IMR-90 (cell line): Measurements from ENCODE around the gene C1QTNF7. TPM values are rescaled to one million over a fixed set of nuclear protein-coding genes. Genes with fewer than 3 reads are reported as not detected.

ENCODE experiments used
- ATAC-seq: fragments of 200-7000 bp; cut with Tn5 transposase; 2 replicates; pipeline ENCODE4 v1.9.1; 2020; ENCODE audit warnings: low read depth, mild to moderate bottlenecking, moderate library complexity
- BruUV-seq: library from RNA; stranded (reverse); fragments of 400-500 nt; replicated peaks from 2 replicates; lab custom pipeline; 2021; lab: Mats Ljungman, UMichigan
- CTCF ChIA-PET: fragments of 300-600 bp; formaldehyde crosslinking; extraction: SDS; loops from one replicate; lab custom pipeline; 2021; ENCODE audit warnings: antibody characterized with exemption; lab: Yijun Ruan, JAX
- POLR2A ChIA-PET: fragments of 300-600 bp; sonication (Branson Sonifier 250); formaldehyde crosslinking; loops from one replicate; lab custom pipeline; 2022; ENCODE audit warnings: antibody characterized with exemption; ENCODE audit not compliant: unreplicated experiment; lab: Charles Lee
- DNase-seq: peaks from one replicate; pipeline ENCODE4 v3.0.0; 2013
- H2AFZ ChIP-seq: replicated peaks from 2 replicates; pipeline ENCODE3; 2013; ENCODE audit warnings: low read length, mild to moderate bottlenecking; ENCODE audit not compliant: poor library complexity
- H2AK5ac ChIP-seq: 2 replicates; pipeline ENCODE4 v1.6.1; 2013; ENCODE audit warnings: low read depth, low read length, inconsistent platforms
- H2AK9ac ChIP-seq: replicated peaks from 2 replicates; pipeline ENCODE3; 2013; ENCODE audit warnings: mild to moderate bottlenecking, low read depth, low read length, moderate library complexity; ENCODE audit not compliant: poor library complexity
- H2BK120ac ChIP-seq: 2 replicates; pipeline ENCODE4 v1.6.1; 2013; ENCODE audit warnings: low read depth, low read length, inconsistent platforms
- H2BK15ac ChIP-seq: 3 replicates; pipeline ENCODE4 v1.6.1; 2013; ENCODE audit warnings: low read depth, low read length, inconsistent platforms
- H2BK20ac ChIP-seq: 2 replicates; pipeline ENCODE4 v1.6.1; 2013; ENCODE audit warnings: low read depth, mild to moderate bottlenecking, inconsistent platforms, low read length, moderate library complexity
- H2BK5ac ChIP-seq: 2 replicates; pipeline ENCODE4 v1.6.1; 2013; ENCODE audit warnings: mild to moderate bottlenecking, low read depth, low read length, inconsistent platforms; ENCODE audit not compliant: poor library complexity, severe bottlenecking
- H3K14ac ChIP-seq: replicated peaks from 2 replicates; pipeline ENCODE4 v1.6.1; 2013; ENCODE audit warnings: low read depth, low read length, inconsistent platforms
- H3K18ac ChIP-seq: 2 replicates; pipeline ENCODE4 v1.6.1; 2013; ENCODE audit warnings: low read depth, low read length, control low read depth
- H3K23ac ChIP-seq: 2 replicates; pipeline ENCODE4 v1.6.1; 2013; ENCODE audit warnings: low read depth, low read length, inconsistent platforms
- H3K27ac ChIP-seq: 2 replicates; pipeline ENCODE4 v1.5.1; 2013; ENCODE audit warnings: mild to moderate bottlenecking, control low read depth, low read length; ENCODE audit not compliant: insufficient read depth
- H3K27me3 ChIP-seq: 2 replicates; pipeline ENCODE4 v1.6.1; 2013; ENCODE audit warnings: low read length; ENCODE audit not compliant: control insufficient read depth, insufficient read depth
- H3K36me3 ChIP-seq: 2 replicates; pipeline ENCODE4 v1.6.1; 2013; ENCODE audit warnings: low read length, mixed read lengths; ENCODE audit not compliant: control insufficient read depth, insufficient read depth
- H3K4ac ChIP-seq: 2 replicates; pipeline ENCODE4 v1.6.1; 2013; ENCODE audit warnings: low read depth, low read length, inconsistent platforms
- H3K4me1 ChIP-seq: 2 replicates; pipeline ENCODE4 v1.6.1; 2013; ENCODE audit warnings: low read length, mixed read lengths; ENCODE audit not compliant: control insufficient read depth, insufficient read depth
- H3K4me2 ChIP-seq: 2 replicates; pipeline ENCODE4 v1.6.1; 2013; ENCODE audit warnings: low read depth, mild to moderate bottlenecking, control low read depth, low read length, moderate library complexity
- H3K4me3 ChIP-seq: 2 replicates; pipeline ENCODE4 v1.5.1; 2013; ENCODE audit warnings: low read depth, mild to moderate bottlenecking, control low read depth, low read length, moderate library complexity; ENCODE audit not compliant: insufficient read depth
- H3K56ac ChIP-seq: 2 replicates; pipeline ENCODE4 v1.6.1; 2013; ENCODE audit warnings: low read length, inconsistent platforms; ENCODE audit not compliant: insufficient read depth; ENCODE audit errors: extremely low read depth
- H3K79me1 ChIP-seq, 2 experiments: 2 replicates each; pipeline ENCODE4 v1.6.1; 2013; ENCODE audit warnings: low read length in 2 of 2, inconsistent platforms in 1 of 2, low read depth in 1 of 2
- H3K9ac ChIP-seq: 2 replicates; pipeline ENCODE4 v1.6.1; 2013; ENCODE audit warnings: low read depth, low read length, control low read depth
- H3K9me1 ChIP-seq: 2 replicates; pipeline ENCODE4 v1.6.1; 2013; ENCODE audit warnings: low read length, inconsistent platforms; ENCODE audit not compliant: insufficient read depth
- H3K9me3 ChIP-seq: 2 replicates; pipeline ENCODE4 v1.6.1; 2013; ENCODE audit warnings: low read length; ENCODE audit not compliant: control insufficient read depth, insufficient read depth
- H4K20me1 ChIP-seq: 2 replicates; pipeline ENCODE4 v1.6.1; 2013; ENCODE audit warnings: low read length, inconsistent platforms; ENCODE audit not compliant: insufficient read depth
- H4K5ac ChIP-seq: 2 replicates; pipeline ENCODE4 v1.6.1; 2013; ENCODE audit warnings: mild to moderate bottlenecking, low read depth, low read length, control low read depth
- H4K8ac ChIP-seq, 2 experiments: 2 replicates each; pipeline ENCODE4 v1.6.1; 2013; ENCODE audit warnings: low read depth in 2 of 2, low read length in 2 of 2, control low read depth in 1 of 2, inconsistent platforms in 1 of 2
- H4K91ac ChIP-seq: 2 replicates; pipeline ENCODE4 v1.6.1; 2013; ENCODE audit warnings: low read depth, low read length, inconsistent platforms; ENCODE audit not compliant: insufficient read depth
- POLR2A ChIP-seq: IDR thresholded peaks from 2 replicates; pipeline ENCODE4 v1.6.1; 2012; ENCODE audit warnings: mild to moderate bottlenecking, low read depth, low read length
- WGBS, 2 experiments: methylation state at CpG; one replicate each; pipeline versions ENCODE4 v1.1.5 to v1.1.7; 2013; ENCODE audit warnings: missing lambda C conversion rate in 2 of 2; ENCODE audit not compliant: insufficient read length in 1 of 2; ENCODE audit errors: extremely low coverage in 2 of 2; 5-methylcytosine and 5-hydroxymethylcytosine counted together
- dilution Hi-C: fragments of 300-500 bp; cut with HindIII; formaldehyde crosslinking; loops from one replicate; pipeline ENCODE4 v1.14.3; 2018; ENCODE audit warnings: low sequenced_read_pairs; ENCODE audit not compliant: unreplicated experiment
- in situ Hi-C: fragments of 300-500 bp; cut with MboI; formaldehyde crosslinking; loops from 3 replicates; pipeline ENCODE4 v1.14.3; 2019; ENCODE audit warnings: low sequenced_read_pairs, inconsistent platforms, mixed read lengths
- intact Hi-C: fragments of 100-400 bp; cut with micrococcal nuclease; formaldehyde crosslinking; loops from 2 replicates; pipeline ENCODE4 v1.10.0; 2022
- polyA plus RNA-seq, 3 experiments: library from polyadenylated mRNA; depleted of rRNA; stranded (reverse); fragments of >200 nt; gene quantifications; 2 replicates each; pipeline ENCODE4 v1.2.3, GENCODE V29; 2012; ENCODE audit warnings: low replicate concordance in 1 of 3
- total RNA-seq: library from RNA; depleted of rRNA; stranded (reverse); fragments of >200 nt; gene quantifications from 2 replicates; pipeline ENCODE4 v1.2.3, GENCODE V29; 2012
- TF ChIP-seq, protein P1 (sequence below): fragments of 150-350 bp; IDR thresholded peaks from 2 replicates; pipeline ENCODE4 v1.6.1; 2017; ENCODE audit warnings: mild to moderate bottlenecking, antibody characterized with exemption, low read length, low read depth

C1QTNF7 gene
- total and polyA plus RNA-seq, 2 of the 4 experiments (the other 2 are of a cell fraction) = 0.12 to 0.18 TPM

DNA sequence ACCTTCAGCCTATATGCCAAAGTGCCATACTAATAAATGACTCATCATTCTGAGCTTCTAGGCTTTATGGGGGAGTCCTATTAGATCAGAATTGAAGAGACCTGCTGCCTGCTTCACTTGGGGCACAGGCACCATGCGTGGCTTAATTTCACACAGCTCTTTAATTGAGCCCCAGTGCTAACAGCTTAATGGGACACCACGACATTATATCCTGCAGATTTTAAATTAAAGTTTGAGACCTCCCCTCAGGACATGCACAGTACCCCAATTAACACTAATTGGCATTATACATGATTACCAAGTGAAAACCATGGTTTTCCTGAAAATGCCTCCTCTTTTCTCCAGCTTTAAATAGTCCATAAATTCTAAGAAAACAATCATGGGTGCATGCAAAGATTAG, 6.8 kb downstream of the C1QTNF7 start:
- ATAC-seq (no peak), DNase-seq (no peak)
- H3K4me2 ChIP-seq = no peak overlapping the region
- H3K79me1 ChIP-seq = no peaks in the 10 kb centered on the region
- no peak overlapping the region for H2BK5ac ChIP-seq
- ChIA-PET CTCF (interaction anchor here (0.6 to 1.0 kb wide), 2 partner anchors 22 to 1392 kb away, joined by 3 read pairs; no protein-coding TSS in a partner anchor), POLR2A (no interaction called here)
- dilution Hi-C loops = no loop called here
- H2BK20ac ChIP-seq = no peak overlapping the region
- H3K14ac ChIP-seq = no peak overlapping the region
- H4K8ac ChIP-seq = no peak overlapping the region
- H2AFZ ChIP-seq = no peak overlapping the region
- no peak overlapping the region for H3K27ac ChIP-seq
- H3K9me1 ChIP-seq = 0 out of 2 replicates have a peak, but pooled peaks cover 3% of the 10 kb centered on the region
- no peaks in the 10 kb centered on the region for H4K20me1 ChIP-seq
- no peak overlapping the region for H3K56ac ChIP-seq
- no peak overlapping the region for H2BK15ac ChIP-seq
- H3K27me3 ChIP-seq = no peaks in the 10 kb centered on the region
- no TSS peak for BruUV-seq
- no peak overlapping the region for H2BK120ac ChIP-seq
- H2AK5ac ChIP-seq = no peak overlapping the region
- no peaks in the 10 kb centered on the region for H3K36me3 ChIP-seq
- H3K9me3 ChIP-seq = no peaks in the 10 kb centered on the region
- intact Hi-C loops = no loop called here
- H3K4ac ChIP-seq = no peak overlapping the region
- in situ Hi-C loops = no loop called here
- no peak overlapping the region for H2AK9ac ChIP-seq
- H3K18ac ChIP-seq = no peak overlapping the region
- H3K23ac ChIP-seq = no peak overlapping the region
- no peak overlapping the region for H3K9ac ChIP-seq
- H4K91ac ChIP-seq = no peak overlapping the region
- TF ChIP-seq, protein P1, sequence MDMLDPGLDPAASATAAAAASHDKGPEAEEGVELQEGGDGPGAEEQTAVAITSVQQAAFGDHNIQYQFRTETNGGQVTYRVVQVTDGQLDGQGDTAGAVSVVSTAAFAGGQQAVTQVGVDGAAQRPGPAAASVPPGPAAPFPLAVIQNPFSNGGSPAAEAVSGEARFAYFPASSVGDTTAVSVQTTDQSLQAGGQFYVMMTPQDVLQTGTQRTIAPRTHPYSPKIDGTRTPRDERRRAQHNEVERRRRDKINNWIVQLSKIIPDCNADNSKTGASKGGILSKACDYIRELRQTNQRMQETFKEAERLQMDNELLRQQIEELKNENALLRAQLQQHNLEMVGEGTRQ = no peak
- no peak for TF ChIP-seq POLR2A
- H3K4me1 ChIP-seq = peaks cover 3% of the 10 kb centered on the region
- no peak overlapping the region for H4K5ac ChIP-seq
- no peak overlapping the region for H3K4me3 ChIP-seq
- no CpG with 5 or more reads among the region's 2 CpGs for WGBS, 2 experiments
